Esophagus muscularis mucosa (tissue), 3 donors: ENCODE data around the gene CDK14.

Experiments
- CTCF ChIP-seq, 3 experiments: fragments of 200-600 bp in 2 of 3; fragments of 450-650 bp in 1 of 3; sonication (generic) in 2 of 3; IDR thresholded peaks; one replicate each; pipeline ENCODE4 v1.5.1; 2017 to 2019; ENCODE audit warnings: antibody characterized with exemption in 3 of 3, mild to moderate bottlenecking in 2 of 3, moderate library complexity in 1 of 3
- EP300 ChIP-seq: sonication (generic); formaldehyde crosslinking; IDR thresholded peaks from one replicate; pipeline ENCODE4 v1.6.1; 2017; ENCODE audit warnings: antibody characterized with exemption

- TF ChIP-seq CTCF (IDR thresholded peaks at IDR 0.05) = no peak
- no peak for TF ChIP-seq EP300
These were observed 569.1 kb downstream of the CDK14 start for GRCh38 chr7:91165006-91165845.
